Hematopoietic multipotent progenitor cell treated with erythropoietin and hydrocortisone succinate and interleukin-3 and kit ligand, for 6 days (in vitro differentiated cells): ENCODE measurements around the gene ASPSCR1.

Source experiments
- DNase-seq: peaks from one replicate; pipeline ENCODE4 v3.0.0-alpha.2; 2015

ASPSCR1 gene

DNA sequence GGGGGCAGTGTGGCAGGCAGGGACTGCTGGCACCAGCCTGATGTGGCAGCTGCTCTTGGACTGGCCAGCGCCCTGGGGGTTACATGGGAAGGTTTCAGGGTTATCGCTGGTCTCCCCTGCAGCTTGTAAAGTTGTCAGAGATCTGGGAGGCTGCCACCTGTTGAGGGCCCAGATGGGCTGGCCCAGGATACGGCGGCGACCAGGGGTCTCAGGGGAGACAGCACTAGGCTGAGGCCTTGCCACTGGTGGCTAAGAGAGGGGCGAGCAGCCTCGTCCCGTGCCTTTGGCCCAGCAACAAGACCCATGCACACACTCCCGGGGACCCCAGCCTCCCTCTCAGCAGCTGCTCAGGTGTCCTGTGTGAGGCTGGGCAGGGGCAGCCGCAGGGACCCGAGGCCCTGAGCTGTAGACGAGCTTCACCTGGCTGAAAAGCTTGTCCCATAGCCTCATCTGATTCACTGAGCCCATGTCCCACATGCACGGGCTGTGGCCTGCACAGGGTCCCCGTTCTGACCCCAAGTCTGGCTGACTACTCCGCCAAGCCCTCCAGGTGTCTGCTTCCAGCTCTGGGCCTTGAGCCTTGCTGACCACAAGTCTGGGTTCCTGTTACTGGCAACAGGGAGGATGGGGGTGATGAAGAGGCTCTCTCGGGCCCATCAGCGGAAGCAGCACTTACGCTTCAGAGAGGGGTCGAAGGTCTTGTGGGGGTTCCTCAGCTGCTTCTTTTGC lies 82.0 kb downstream of the ASPSCR1 start:
- no peak for DNase-seq

DNA sequence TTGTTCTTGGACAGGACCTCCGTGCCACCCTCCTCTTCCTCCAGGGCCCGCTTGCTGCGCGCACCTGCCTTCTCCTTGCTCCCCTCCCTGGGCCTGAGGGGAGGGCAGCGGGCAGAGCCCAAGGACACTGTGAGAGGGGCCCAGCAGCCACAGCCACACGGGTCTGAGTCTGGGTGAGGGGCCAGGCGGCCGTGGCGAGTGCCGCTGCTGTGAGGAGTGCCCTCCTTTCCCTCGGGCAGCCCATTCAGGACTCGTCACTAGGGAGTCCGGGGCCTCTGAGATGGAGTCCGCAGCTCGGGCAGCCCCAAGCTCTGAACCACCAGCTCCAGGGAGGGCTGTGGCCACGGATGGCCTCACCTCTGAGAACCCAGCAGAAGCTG lies 82.6 kb downstream of the ASPSCR1 start:
- DNase-seq = no peak

DNA sequence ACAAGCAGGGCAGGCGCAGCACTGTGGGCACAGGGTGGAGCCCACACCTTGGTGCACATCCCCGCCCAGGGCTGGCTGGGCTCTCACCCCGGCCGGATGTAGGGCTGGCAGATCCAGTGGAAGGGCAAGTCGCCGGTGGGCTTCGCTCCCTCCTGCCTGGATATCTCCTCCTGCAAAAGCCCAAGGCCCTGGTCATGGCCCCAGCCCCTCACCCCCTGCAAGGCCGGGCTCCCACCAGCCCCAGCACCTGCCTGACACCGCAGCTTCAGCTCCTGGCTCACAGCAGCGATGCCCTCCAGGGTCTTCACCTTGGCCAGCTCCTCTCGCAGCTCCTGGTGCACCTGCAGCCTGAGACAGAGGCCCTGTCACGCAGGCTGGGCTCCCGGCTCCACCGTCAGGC lies 83.2 kb downstream of the ASPSCR1 start:
- DNase-seq = no peak

DNA sequence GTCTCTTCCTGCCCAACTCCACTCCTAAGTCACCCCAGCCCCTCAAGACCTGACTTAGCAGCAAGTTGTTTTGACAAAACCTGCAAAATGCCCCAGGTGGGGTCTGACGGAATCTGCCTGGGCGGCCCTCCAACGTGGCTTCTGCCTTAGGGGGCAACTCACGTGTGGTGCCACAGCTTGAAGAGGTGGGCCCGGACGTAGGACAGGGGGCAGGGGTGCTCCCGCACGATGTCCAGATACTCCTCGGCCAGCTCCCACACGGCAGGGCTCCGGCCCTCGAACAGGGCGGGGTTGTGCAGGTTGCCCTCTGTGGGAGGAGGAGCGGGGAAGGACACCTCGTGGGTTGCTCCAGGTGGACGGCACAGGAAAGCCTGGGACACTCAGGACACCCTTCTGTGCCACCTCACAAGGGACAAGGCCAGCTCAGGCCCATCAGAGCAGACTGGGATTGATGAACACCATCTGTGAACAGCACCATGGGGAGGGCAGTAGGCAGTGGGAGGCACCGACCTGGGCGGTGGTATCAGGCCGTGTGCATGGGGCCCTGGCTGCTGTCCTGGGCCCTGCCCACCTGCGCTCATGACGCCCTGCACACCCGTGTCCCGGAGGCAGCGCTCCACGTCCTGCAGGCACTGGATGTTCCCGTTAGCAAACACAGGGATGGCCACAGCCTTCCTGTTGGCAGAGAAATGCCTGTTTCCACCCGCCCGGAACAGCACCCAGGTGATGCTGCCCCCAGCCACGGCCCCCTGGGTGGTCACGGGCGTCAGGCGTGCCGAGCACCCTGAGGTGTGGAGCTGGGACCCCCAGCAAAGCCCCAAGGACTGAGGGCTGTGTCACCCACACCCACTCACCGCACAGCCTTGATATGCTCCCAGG lies 83.9 kb downstream of the ASPSCR1 start:
- no peak for DNase-seq

DNA sequence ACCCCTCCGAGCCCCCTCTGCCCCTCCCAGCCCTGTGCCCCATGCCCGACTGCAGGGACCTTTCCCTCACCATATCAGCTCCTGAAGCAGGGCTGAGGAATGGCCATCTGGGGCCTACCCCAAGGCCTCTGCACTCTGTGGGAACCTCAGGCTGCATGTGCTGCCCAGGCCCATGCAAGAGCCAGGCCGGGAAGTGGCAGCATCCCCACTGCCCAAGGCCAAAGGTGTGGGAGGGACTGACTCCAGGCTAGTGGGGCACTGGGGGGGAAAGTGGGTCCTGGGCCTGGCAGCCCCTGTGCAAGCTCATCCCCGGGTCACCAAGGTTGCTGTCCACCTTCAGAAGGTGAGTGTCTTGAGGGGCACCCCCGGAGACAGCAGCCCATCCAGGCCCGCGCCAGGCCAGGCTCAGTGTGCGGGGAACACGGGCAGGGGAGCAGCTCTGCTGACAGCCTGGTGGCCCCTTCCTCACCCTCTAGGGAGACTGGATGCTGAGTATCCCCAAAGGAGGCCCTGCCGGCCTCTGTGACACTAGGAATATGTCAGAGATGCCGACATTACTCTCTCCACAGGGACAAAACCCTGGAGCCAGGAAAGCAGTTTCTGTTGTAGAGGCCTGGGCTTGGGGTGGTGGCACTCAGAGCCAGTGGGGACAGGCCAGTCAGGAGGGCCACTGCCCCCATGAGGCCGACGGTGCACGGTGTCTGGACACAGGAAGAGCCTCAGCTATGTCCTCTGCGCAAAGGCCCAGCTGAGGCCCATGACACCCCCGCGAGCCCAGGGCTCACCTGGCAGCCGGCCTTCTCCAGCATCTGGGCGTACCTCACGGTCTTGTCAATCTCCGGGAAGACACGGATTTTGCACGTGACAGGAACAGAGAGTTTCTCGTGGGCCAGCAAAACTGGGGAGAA lies 84.9 kb downstream of the ASPSCR1 start:
- DNase-seq = no peak

GRCh38 chr17:82062984-82063368 lies 85.5 kb downstream of the ASPSCR1 start:
- DNase-seq = no peak

- DNase-seq = no peak
These were observed 86.3 kb downstream of the ASPSCR1 start for GRCh38 chr17:82063424-82064415.

DNA sequence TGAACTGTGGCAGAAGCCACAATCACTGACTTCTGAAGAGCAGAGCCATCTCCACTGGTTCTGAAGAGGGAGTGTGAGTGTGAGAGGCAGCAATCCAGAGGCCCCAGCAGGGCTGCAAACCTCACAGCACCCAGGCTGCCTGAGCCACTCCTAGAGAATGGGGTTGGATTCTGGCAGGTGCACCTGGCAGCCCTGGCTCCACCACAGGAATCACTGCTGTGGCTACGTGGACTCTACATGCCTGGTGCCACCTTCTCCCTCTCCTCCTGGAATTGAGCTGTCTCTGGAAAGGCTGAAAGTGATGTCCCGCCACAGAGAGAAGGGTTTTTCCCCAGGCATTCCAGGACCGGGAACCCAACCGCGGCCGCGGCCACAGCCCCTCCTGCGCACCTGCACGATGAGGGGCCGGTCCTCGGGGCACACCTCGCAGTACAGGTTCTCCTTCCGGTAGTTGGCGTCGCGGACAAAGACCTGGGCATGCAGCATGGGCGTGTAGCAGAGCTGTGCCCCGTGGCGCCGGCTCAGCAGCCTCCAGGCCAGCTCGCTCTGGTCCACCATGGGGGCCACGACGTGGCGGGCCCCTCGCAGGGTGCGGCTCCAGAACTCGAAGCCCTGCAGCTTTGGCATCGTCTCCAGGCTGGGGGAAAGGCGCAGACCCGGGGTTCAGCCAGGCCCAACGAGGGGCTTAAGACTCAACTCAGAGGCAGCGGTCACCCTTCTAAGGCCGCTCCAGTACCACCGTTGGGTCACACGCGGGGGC lies 87.2 kb downstream of the ASPSCR1 start:
- no peak for DNase-seq

DNA sequence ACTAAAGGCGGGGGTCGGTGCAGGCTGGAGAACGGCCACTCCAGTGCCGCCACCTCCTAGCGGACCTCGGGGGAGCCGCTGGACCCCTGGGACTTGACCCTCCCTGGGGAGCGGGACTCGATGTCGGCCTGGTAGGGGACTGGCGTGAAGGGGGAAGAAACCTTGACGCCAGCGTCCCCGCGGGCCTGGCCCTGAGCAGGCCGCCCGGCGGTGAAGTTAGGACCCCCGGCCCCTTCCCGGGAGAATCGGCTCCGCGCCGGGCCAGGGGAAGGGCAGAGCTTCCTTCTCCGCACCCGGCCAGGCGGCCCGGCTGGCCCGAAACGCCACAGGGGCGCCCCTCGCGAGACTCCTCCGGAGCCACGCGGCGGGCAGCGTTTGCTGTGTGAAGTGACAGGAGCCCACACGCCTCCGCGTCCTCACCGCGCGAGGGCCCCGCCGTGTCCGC lies 87.8 kb downstream of the ASPSCR1 start:
- no peak for DNase-seq

DNA sequence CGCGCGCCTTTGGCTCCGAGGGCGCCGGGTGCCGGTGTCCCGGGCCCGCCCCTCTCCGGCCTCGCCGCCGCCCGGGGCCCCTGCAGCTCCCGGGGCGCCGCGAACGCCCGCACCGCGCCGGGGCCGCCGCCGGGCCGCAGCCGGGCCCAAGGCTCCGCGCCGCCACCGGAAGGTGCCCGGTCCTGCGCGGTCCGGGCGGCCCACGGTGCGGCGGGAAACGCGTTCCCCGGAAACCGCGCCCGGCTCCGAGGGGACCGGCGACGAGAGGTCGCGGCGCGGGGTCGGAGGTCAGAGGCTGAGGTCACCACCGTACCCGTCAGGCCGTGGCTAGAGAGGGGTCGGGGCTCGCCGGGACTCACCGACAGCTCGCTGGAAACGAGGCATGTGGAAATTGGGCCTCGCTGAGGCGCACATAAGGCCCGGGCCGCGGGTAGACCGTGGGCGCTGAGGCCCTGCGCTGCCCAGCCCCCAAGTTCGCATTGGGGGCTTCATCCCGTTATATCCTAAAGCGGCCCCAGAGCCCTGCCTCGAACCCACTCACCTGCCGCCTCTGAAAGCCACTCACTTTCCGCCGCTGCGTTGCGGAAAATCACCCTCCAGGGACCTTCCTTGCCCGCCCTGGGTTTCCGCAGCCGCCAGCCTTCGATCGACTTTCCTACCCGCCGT lies 88.3 kb downstream of the ASPSCR1 start, which contains the start of gene DUS1L:
TSS of gene DUS1L (minus strand) at position 167 of the 666 bp plus-strand sequence. CDS start 745 bp downstream, outside the sequence.
- DNase-seq = peak; percentile 76
